ENCODE data around the gene TENM4. TPM values are rescaled to one million over a fixed set of nuclear protein-coding genes. Genes with fewer than 3 reads are reported as not detected.

TENM4 gene
- total and polyA plus RNA-seq, 2 of the 13 experiments (the other 11 are each of a cell fraction or from before 2014, with no cell fraction given): not detected

DNA sequence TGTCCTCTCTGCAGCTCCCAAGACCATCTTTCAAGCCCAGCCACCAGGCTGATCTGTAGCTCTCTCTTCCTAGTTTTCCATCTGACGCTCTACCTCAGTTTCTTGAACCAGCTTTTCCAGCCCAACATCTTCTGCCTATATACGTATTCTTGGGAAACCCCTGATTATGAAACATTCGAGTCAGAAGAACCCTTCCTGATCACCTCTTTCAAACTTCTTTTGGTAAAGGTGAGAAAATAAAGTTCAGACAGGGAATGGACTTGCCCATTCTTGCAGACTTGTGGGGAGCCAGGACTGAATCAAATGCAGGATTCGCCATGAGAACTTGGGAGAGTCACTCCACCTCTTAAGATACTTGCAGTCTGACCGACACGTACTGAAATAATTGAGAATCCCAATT lies 696.6 kb downstream of the TENM4 start (continued):
- TF ChIP-seq ZNF24 (IDR thresholded peaks at IDR 0.05): no peak

DNA sequence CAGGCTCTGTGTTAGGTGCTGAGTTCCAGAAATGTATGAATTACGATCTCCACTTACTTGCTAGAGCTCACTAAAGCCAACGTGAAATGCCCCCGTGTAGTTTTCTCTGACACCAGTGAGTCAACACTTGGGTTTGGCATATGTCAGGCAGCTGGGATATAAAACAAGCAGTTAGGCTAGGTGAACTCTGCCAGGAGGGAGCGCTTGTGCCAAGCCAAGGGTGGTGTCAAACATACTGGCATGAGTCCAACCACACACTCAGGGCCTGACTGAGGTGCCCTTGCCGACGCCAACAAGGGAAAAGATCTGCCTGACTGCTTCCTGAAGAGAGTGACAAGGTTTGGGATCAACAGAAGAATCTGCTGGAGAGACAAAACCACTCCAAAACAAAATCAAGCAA lies 698.4 kb downstream of the TENM4 start:
- intact Hi-C loops (cut with micrococcal nuclease; ENCODE audit: unreplicated experiment): no loop called here
- ChIA-PET POLR2A (no interaction called here), CTCF (ENCODE audit: low intra/inter-chr PET ratio, low total read pairs) (no interaction called here)
- Histone ChIP-seq H3K36me3 (replicated peaks in 1 of 2; ENCODE audit: control insufficient read depth in 1 of 2, insufficient read depth in 2 of 2, low read length in 2 of 2) (no peaks in the 10 kb centered on the region), H3K79me2 (ENCODE audit: insufficient read depth, low read length) (no peaks in the 10 kb centered on the region), H3K4me3 (replicated peaks in 1 of 3; ENCODE audit: insufficient read depth in 1 of 3, low read depth in 2 of 3, low read length in 3 of 3) (no peak overlapping the region), H3K4me1 (ENCODE audit: insufficient read depth, low read length) (no peaks in the 10 kb centered on the region), H3K27me3 (ENCODE audit: control insufficient read depth in 1 of 2, insufficient read depth in 2 of 2, low read length in 2 of 2) (0 out of 5 replicates have a peak, but pooled peaks cover 1 to 22% of the 10 kb centered on the region in 2 experiments), H3K4me2 (ENCODE audit: low read depth, low read length) (no peak overlapping the region), H3K9me3 (ENCODE audit: low read length) (no peaks in the 10 kb centered on the region), H3K27ac (ENCODE audit: extremely low read length, insufficient read depth, low read length) (no peak overlapping the region), H3K9ac (ENCODE audit: insufficient read depth, low read depth, low read length) (no peak overlapping the region), H2AFZ (ENCODE audit: low read length) (no peak overlapping the region), H4K20me1 (ENCODE audit: insufficient read depth, low read length) (no peaks in the 10 kb centered on the region)
- no peak for DNase-seq (ENCODE audit: low spot score)
- ATAC-seq: no peak
- in situ Hi-C loops (cut with HindIII; ENCODE audit: extremely low pct_ligation_motif_present, low pct_unique_long_range_greater_than_20kb): no loop called here
- no TSS peak for BruUV-seq (replicated peaks)
- FAIRE-seq: no peak
- WGBS (ENCODE audit: low lambda C conversion rate): 6% methylated on average over 6 of the region's 6 CpGs
- TF ChIP-seq ZNF572 (CRISPR knock-in tag; IDR thresholded peaks at IDR 0.05) (no peak), SOX6 (IDR thresholded peaks at IDR 0.05) (no peak), SOX6 (CRISPR knock-in tag; IDR thresholded peaks at IDR 0.05) (no peak), GTF2F1 (IDR thresholded peaks at IDR 0.05; ENCODE audit: low read length) (no peak), KAT8 (CRISPR knock-in tag; IDR thresholded peaks at IDR 0.05) (no peak), MLLT10 (CRISPR knock-in tag; IDR thresholded peaks at IDR 0.05) (no peak), ONECUT2 (CRISPR knock-in tag; IDR thresholded peaks at IDR 0.05) (no peak), ZFP1 (CRISPR knock-in tag; IDR thresholded peaks at IDR 0.05) (no peak), CAMTA2 (CRISPR knock-in tag; IDR thresholded peaks at IDR 0.05; ENCODE audit: borderline replicate concordance) (no peak)
- TF ChIP-seq, protein P1, sequence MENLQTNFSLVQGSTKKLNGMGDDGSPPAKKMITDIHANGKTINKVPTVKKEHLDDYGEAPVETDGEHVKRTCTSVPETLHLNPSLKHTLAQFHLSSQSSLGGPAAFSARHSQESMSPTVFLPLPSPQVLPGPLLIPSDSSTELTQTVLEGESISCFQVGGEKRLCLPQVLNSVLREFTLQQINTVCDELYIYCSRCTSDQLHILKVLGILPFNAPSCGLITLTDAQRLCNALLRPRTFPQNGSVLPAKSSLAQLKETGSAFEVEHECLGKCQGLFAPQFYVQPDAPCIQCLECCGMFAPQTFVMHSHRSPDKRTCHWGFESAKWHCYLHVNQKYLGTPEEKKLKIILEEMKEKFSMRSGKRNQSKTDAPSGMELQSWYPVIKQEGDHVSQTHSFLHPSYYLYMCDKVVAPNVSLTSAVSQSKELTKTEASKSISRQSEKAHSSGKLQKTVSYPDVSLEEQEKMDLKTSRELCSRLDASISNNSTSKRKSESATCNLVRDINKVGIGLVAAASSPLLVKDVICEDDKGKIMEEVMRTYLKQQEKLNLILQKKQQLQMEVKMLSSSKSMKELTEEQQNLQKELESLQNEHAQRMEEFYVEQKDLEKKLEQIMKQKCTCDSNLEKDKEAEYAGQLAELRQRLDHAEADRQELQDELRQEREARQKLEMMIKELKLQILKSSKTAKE (CRISPR knock-in tag; IDR thresholded peaks at IDR 0.05; ENCODE audit: borderline replicate concordance): no peak
- TF ChIP-seq, protein P2, sequence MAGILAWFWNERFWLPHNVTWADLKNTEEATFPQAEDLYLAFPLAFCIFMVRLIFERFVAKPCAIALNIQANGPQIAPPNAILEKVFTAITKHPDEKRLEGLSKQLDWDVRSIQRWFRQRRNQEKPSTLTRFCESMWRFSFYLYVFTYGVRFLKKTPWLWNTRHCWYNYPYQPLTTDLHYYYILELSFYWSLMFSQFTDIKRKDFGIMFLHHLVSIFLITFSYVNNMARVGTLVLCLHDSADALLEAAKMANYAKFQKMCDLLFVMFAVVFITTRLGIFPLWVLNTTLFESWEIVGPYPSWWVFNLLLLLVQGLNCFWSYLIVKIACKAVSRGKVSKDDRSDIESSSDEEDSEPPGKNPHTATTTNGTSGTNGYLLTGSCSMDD (CRISPR knock-in tag; IDR thresholded peaks at IDR 0.05): no peak
- TF ChIP-seq, protein P3, sequence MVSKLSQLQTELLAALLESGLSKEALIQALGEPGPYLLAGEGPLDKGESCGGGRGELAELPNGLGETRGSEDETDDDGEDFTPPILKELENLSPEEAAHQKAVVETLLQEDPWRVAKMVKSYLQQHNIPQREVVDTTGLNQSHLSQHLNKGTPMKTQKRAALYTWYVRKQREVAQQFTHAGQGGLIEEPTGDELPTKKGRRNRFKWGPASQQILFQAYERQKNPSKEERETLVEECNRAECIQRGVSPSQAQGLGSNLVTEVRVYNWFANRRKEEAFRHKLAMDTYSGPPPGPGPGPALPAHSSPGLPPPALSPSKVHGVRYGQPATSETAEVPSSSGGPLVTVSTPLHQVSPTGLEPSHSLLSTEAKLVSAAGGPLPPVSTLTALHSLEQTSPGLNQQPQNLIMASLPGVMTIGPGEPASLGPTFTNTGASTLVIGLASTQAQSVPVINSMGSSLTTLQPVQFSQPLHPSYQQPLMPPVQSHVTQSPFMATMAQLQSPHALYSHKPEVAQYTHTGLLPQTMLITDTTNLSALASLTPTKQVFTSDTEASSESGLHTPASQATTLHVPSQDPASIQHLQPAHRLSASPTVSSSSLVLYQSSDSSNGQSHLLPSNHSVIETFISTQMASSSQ (IDR thresholded peaks at IDR 0.05; ENCODE audit: low read depth): no peak
- TF ChIP-seq, protein P3 (CRISPR knock-in tag; IDR thresholded peaks at IDR 0.05; ENCODE audit: borderline replicate concordance): no peak

Measured in HepG2 (cell line).